ENCODE results near the gene ANAPC7.
"Not testable (repeated sequence)": the region's sequence is repeated elsewhere in the genome, so short reads cannot be mapped to it uniquely, and the experiment has no call there.

ANAPC7 gene

GRCh38 chr12:110345963-110346362, 57.5 kb downstream of the ANAPC7 start:
- Histone ChIP-seq H3K4me1 (ENCODE audit: control insufficient read depth, insufficient read depth, low read length) (no peaks in the 10 kb centered on the region), H3K4me3 (ENCODE audit: low read depth, low read length) (no peak overlapping the region), H3K27ac (ENCODE audit: low read depth, low read length) (no peak overlapping the region), H3K9me3 (ENCODE audit: control insufficient read depth, insufficient read depth, low read length) (no peaks in the 10 kb centered on the region), H3K9ac (ENCODE audit: low read depth, low read length) (no peak overlapping the region), H3K36me3 (ENCODE audit: control insufficient read depth, insufficient read depth, low read length) (peaks cover 99% of the 10 kb centered on the region), H3K27me3 (ENCODE audit: control insufficient read depth, insufficient read depth, low read length) (no peaks in the 10 kb centered on the region)

GRCh38 chr12:110345176-110345661, 58.3 kb downstream of the ANAPC7 start:
- Histone ChIP-seq H3K4me1 (ENCODE audit: control insufficient read depth, insufficient read depth, low read length) (no peaks in the 10 kb centered on the region), H3K27ac (ENCODE audit: low read depth, low read length) (no peak overlapping the region), H3K27me3 (ENCODE audit: control insufficient read depth, insufficient read depth, low read length) (no peaks in the 10 kb centered on the region), H3K9ac (ENCODE audit: low read depth, low read length) (no peak overlapping the region), H3K9me3 (ENCODE audit: control insufficient read depth, insufficient read depth, low read length) (no peaks in the 10 kb centered on the region), H3K4me3 (ENCODE audit: low read depth, low read length) (no peak overlapping the region), H3K36me3 (ENCODE audit: control insufficient read depth, insufficient read depth, low read length) (peaks cover 99% of the 10 kb centered on the region)

- Histone ChIP-seq H3K27ac (ENCODE audit: low read depth, low read length) (no peak overlapping the region), H3K4me1 (ENCODE audit: control insufficient read depth, insufficient read depth, low read length) (no peaks in the 10 kb centered on the region), H3K27me3 (ENCODE audit: control insufficient read depth, insufficient read depth, low read length) (no peaks in the 10 kb centered on the region), H3K4me3 (ENCODE audit: low read depth, low read length) (no peak overlapping the region), H3K9me3 (ENCODE audit: control insufficient read depth, insufficient read depth, low read length) (no peaks in the 10 kb centered on the region), H3K36me3 (ENCODE audit: control insufficient read depth, insufficient read depth, low read length) (peaks cover 99% of the 10 kb centered on the region), H3K9ac (ENCODE audit: low read depth, low read length) (no peak overlapping the region)
These were observed 58.9 kb downstream of the ANAPC7 start for GRCh38 chr12:110344657-110345056.

DNA sequence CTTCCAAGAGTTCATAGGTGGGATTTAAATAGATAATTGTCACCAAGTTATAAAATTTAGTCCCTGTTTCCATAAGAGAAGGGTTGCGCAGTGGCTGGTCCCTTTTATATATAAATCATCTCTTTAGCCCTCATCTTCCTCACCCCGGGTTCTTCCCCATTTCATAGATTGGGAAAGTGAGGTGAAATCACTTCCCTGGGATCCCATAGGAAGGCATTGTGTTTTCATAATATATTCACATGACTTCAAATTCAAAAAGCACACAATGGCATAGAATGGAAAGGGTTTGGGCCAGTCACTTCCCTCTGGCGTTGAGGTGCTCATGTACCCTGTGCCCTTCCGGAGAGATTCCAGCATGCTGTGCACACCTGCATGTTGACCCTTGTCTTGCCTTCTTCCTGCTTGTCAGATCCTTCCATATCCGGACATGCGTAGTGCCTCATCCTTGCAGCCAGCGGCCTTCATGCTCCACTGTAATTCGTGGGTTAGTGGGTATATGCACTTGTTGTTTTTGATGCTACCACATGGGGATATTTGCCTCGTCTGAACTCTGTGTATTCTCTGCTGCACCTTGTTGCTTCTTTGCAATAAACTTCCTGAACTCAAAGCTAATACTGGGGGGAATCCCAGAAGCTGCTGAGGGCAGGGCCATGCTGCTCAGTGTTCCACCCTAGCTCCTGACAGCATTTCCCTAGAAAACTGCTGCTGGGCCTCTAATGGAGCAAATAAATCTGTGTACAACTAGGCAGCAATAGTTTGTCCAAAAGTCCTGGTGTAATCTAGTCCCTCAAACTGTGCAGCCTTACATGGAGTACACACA, 59.6 kb downstream of the ANAPC7 start:
- Histone ChIP-seq H3K4me1 (ENCODE audit: control insufficient read depth, insufficient read depth, low read length) (no peaks in the 10 kb centered on the region), H3K36me3 (ENCODE audit: control insufficient read depth, insufficient read depth, low read length) (peaks cover 99% of the 10 kb centered on the region), H3K27ac (ENCODE audit: low read depth, low read length) (no peak overlapping the region), H3K9me3 (ENCODE audit: control insufficient read depth, insufficient read depth, low read length) (no peaks in the 10 kb centered on the region), H3K27me3 (ENCODE audit: control insufficient read depth, insufficient read depth, low read length) (no peaks in the 10 kb centered on the region), H3K4me3 (ENCODE audit: low read depth, low read length) (no peak overlapping the region), H3K9ac (ENCODE audit: low read depth, low read length) (no peak overlapping the region)

DNA sequence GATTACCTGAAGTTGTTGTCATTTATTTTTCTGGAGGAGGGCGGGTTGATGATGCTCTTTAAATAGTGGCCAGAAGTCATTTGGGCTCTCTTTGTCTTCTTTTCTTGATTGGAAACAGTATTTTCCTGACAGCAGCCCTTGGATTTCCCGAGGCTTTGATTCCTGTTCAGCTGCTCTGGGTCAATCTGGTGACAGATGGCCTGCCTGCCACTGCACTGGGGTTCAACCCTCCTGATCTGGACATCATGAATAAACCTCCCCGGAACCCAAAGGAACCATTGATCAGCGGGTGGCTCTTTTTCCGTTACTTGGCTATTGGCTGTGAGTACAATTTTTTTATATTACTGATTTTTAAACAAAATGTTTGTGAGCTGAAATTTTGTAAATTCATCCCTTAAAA, 60.4 kb downstream of the ANAPC7 start:
- Histone ChIP-seq H3K9me3 (ENCODE audit: control insufficient read depth, insufficient read depth, low read length) (no peaks in the 10 kb centered on the region), H3K27me3 (ENCODE audit: control insufficient read depth, insufficient read depth, low read length) (no peaks in the 10 kb centered on the region), H3K4me1 (ENCODE audit: control insufficient read depth, insufficient read depth, low read length) (no peaks in the 10 kb centered on the region), H3K36me3 (ENCODE audit: control insufficient read depth, insufficient read depth, low read length) (peaks cover 99% of the 10 kb centered on the region), H3K9ac (ENCODE audit: low read depth, low read length) (no peak overlapping the region), H3K4me3 (ENCODE audit: low read depth, low read length) (no peak overlapping the region), H3K27ac (ENCODE audit: low read depth, low read length) (no peak overlapping the region)

GRCh38 chr12:110342157-110342556, 61.4 kb downstream of the ANAPC7 start:
- Histone ChIP-seq H3K4me3 (ENCODE audit: low read depth, low read length) (no peak overlapping the region), H3K27ac (ENCODE audit: low read depth, low read length) (no peak overlapping the region)

DNA sequence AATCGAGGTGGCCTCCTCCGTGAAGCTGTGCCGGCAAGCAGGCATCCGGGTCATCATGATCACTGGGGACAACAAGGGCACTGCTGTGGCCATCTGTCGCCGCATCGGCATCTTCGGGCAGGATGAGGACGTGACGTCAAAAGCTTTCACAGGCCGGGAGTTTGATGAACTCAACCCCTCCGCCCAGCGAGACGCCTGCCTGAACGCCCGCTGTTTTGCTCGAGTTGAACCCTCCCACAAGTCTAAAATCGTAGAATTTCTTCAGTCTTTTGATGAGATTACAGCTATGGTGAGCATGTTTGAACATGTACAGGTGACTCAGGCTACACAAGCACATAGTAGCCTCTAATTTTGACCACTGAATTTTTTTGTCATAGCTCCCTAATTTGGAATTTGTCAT, 62.8 kb downstream of the ANAPC7 start:
- Histone ChIP-seq H3K4me3 (ENCODE audit: low read depth, low read length) (no peak overlapping the region), H3K36me3 (ENCODE audit: control insufficient read depth, insufficient read depth, low read length) (peaks cover 100% of the 10 kb centered on the region), H3K27ac (ENCODE audit: low read depth, low read length) (no peak overlapping the region), H3K9ac (ENCODE audit: low read depth, low read length) (no peak overlapping the region), H3K27me3 (ENCODE audit: control insufficient read depth, insufficient read depth, low read length) (no peaks in the 10 kb centered on the region), H3K9me3 (ENCODE audit: control insufficient read depth, insufficient read depth, low read length) (no peaks in the 10 kb centered on the region), H3K4me1 (ENCODE audit: control insufficient read depth, insufficient read depth, low read length) (no peaks in the 10 kb centered on the region)

More at GRCh38 chr12:110342157-110342556, 61.4 kb downstream of the ANAPC7 start:
- H3K27me3 ChIP-seq (ENCODE audit: control insufficient read depth, insufficient read depth, low read length), result no peaks in the 10 kb centered on the region
- no peaks in the 10 kb centered on the region for H3K4me1 ChIP-seq (ENCODE audit: control insufficient read depth, insufficient read depth, low read length)
- no peaks in the 10 kb centered on the region for H3K9me3 ChIP-seq (ENCODE audit: control insufficient read depth, insufficient read depth, low read length)
- peaks cover 99% of the 10 kb centered on the region for H3K36me3 ChIP-seq (ENCODE audit: control insufficient read depth, insufficient read depth, low read length)
- no peak overlapping the region for H3K9ac ChIP-seq (ENCODE audit: low read depth, low read length)

- H3K4me3 ChIP-seq (ENCODE audit: low read depth, low read length); H3K27me3 ChIP-seq (ENCODE audit: control insufficient read depth, insufficient read depth, low read length); H3K27ac ChIP-seq (ENCODE audit: low read depth, low read length); H3K9me3 ChIP-seq (ENCODE audit: control insufficient read depth, insufficient read depth, low read length); H3K9ac ChIP-seq (ENCODE audit: low read depth, low read length); H3K4me1 ChIP-seq (ENCODE audit: control insufficient read depth, insufficient read depth, low read length): not testable (repeated sequence)
- peaks cover 100% of the 10 kb centered on the region for H3K36me3 ChIP-seq (ENCODE audit: control insufficient read depth, insufficient read depth, low read length)
These were observed 63.2 kb downstream of the ANAPC7 start for GRCh38 chr12:110340261-110340660.

- Histone ChIP-seq H3K4me3 (ENCODE audit: low read depth, low read length) (no peak overlapping the region), H3K9ac (ENCODE audit: low read depth, low read length) (no peak overlapping the region), H3K9me3 (ENCODE audit: control insufficient read depth, insufficient read depth, low read length) (no peaks in the 10 kb centered on the region), H3K27me3 (ENCODE audit: control insufficient read depth, insufficient read depth, low read length) (no peaks in the 10 kb centered on the region), H3K36me3 (ENCODE audit: control insufficient read depth, insufficient read depth, low read length) (peaks cover 100% of the 10 kb centered on the region), H3K27ac (ENCODE audit: low read depth, low read length) (no peak overlapping the region), H3K4me1 (ENCODE audit: control insufficient read depth, insufficient read depth, low read length) (no peaks in the 10 kb centered on the region)
These were observed 64.1 kb downstream of the ANAPC7 start for GRCh38 chr12:110339184-110339952.

- no peak overlapping the region for H3K4me3 ChIP-seq (ENCODE audit: low read depth, low read length)
- H3K27ac ChIP-seq (ENCODE audit: low read depth, low read length), result no peak overlapping the region
- H3K9me3 ChIP-seq (ENCODE audit: control insufficient read depth, insufficient read depth, low read length), result no peaks in the 10 kb centered on the region
- no peaks in the 10 kb centered on the region for H3K27me3 ChIP-seq (ENCODE audit: control insufficient read depth, insufficient read depth, low read length)
- no peak overlapping the region for H3K9ac ChIP-seq (ENCODE audit: low read depth, low read length)
- no peaks in the 10 kb centered on the region for H3K4me1 ChIP-seq (ENCODE audit: control insufficient read depth, insufficient read depth, low read length)
- peaks cover 100% of the 10 kb centered on the region for H3K36me3 ChIP-seq (ENCODE audit: control insufficient read depth, insufficient read depth, low read length)
These were observed 64.8 kb downstream of the ANAPC7 start for GRCh38 chr12:110338754-110339153.
